ENCODE results near the gene ARHGAP22.

ARHGAP22 gene

DNA sequence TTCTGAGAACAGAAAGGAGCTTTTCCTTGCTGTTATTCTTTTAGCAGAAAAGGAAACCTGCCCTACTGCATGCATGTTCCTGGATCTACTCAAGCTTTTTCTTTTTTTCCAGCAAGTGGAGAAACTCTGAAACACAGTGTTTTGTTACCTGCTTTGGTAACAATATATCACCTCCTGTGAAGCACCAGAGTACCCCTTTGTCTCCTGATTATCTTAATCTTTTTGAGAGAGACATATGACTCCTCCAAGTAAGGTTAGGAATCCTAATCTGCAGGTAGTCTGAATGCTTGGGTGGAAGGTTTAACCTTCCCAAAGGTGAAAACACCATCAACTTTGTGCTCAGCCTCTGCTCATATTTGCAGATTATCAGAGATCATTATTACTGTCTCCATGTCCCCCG is 205.3 kb downstream of the ARHGAP22 start:
- TF ChIP-seq, protein P1, sequence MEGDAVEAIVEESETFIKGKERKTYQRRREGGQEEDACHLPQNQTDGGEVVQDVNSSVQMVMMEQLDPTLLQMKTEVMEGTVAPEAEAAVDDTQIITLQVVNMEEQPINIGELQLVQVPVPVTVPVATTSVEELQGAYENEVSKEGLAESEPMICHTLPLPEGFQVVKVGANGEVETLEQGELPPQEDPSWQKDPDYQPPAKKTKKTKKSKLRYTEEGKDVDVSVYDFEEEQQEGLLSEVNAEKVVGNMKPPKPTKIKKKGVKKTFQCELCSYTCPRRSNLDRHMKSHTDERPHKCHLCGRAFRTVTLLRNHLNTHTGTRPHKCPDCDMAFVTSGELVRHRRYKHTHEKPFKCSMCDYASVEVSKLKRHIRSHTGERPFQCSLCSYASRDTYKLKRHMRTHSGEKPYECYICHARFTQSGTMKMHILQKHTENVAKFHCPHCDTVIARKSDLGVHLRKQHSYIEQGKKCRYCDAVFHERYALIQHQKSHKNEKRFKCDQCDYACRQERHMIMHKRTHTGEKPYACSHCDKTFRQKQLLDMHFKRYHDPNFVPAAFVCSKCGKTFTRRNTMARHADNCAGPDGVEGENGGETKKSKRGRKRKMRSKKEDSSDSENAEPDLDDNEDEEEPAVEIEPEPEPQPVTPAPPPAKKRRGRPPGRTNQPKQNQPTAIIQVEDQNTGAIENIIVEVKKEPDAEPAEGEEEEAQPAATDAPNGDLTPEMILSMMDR (IDR thresholded peaks at IDR 0.05; ENCODE audit: borderline replicate concordance, insufficient read depth, low read depth, low read length) = no peak
- no peak overlapping the region for H3K4me3 ChIP-seq (ENCODE audit: low read depth, low read length)

DNA sequence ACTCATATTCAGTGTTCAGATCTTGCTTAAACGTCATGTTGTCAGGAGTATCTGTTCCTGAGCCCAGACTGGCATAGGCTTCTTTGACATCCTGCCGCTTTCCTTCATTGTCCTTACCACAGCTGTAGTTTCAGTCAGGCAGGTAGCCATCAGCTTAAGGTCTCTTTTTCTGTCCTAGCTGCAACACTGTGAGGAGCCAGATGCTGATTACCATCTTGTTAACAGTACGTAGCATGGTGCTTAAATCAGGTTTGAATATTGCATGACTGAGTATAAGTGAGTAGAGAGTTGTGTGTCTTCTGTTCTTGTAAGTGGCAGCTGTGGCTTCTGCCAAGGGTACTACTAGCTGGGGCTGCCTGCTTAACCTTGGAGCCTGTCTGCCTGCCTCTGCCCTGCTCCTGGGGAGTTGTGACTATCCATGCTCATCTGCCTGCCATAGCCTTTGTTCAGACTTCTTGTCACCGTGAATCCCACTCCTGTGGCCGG is 205.8 kb downstream of the ARHGAP22 start:
- H3K4me3 ChIP-seq (ENCODE audit: low read depth, low read length) = no peak overlapping the region
- TF ChIP-seq, protein P1 (IDR thresholded peaks at IDR 0.05; ENCODE audit: borderline replicate concordance, insufficient read depth, low read depth, low read length) = no peak

DNA sequence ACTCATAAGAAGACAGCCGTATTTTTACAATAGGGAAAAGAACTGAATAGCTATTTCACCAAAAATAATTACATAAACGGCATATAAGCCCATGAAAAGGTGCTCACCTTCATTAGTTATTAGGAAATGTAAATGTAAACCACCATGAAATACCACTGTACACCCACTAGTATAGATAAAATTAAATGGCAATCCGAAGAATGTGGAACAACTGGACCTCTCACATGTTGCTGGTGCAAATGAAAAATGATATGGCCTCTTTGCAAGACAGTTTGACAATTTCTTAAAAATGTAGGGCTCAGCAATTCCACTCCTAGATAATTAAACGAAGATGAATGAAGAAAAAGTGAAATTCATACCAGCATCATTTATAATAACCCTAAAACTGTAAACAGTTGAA is 206.6 kb downstream of the ARHGAP22 start:
- TF ChIP-seq, protein P1 (IDR thresholded peaks at IDR 0.05; ENCODE audit: borderline replicate concordance, insufficient read depth, low read depth, low read length) = no peak
- no peak overlapping the region for H3K4me3 ChIP-seq (ENCODE audit: low read depth, low read length)

Measured in GM12875 (cell line).